K562 (cell line): ENCODE measurements around the gene SLC35F4. TPM values are rescaled to one million over a fixed set of nuclear protein-coding genes. Genes with fewer than 3 reads are reported as not detected.

Experiments used
- ATAC-seq: fragments of 200-7000 bp; cut with Tn5 transposase; 3 replicates; pipeline ENCODE4 v1.9.1; 2020; ENCODE audit warnings: moderate library complexity
- BruUV-seq: library from RNA; stranded (reverse); fragments of 400-500 nt; replicated peaks from 2 replicates; lab custom pipeline; 2021; lab: Mats Ljungman, UMichigan
- CTCF ChIA-PET: fragments of 300-600 bp; formaldehyde crosslinking; extraction: SDS; loops from one replicate; lab custom pipeline; 2021; ENCODE audit warnings: low intra/inter-chr PET ratio; lab: Yijun Ruan, JAX
- POLR2A ChIA-PET: fragments of 300-600, 350-650 bp; sonication (Branson Sonifier 250); formaldehyde crosslinking; extraction: SDS; loops from one replicate; lab custom pipeline; 2021; ENCODE audit warnings: antibody characterized with exemption, inconsistent platforms; lab: Yijun Ruan, JAX
- DNase-seq, 4 experiments: peaks; one replicate each; pipeline versions ENCODE4 v3.0.0 to v3.0.0-alpha.2; 2011 to 2018; ENCODE audit warnings: low spot score in 3 of 4, mixed read lengths in 3 of 4; ENCODE audit errors: extremely low read depth in 1 of 4
- FAIRE-seq: peaks from 2 replicates; lab custom pipeline; 2011; peaks lifted over from hg19 to GRCh38; lab: Jason Lieb, UNC
- H2AFZ ChIP-seq: 2 replicates; pipeline ENCODE4 v1.6.0; 2011; ENCODE audit warnings: low read depth, low read length, control low read depth, inconsistent platforms
- H3K27ac ChIP-seq: fragments of 200-600 bp; 3 replicates; pipeline ENCODE4 v1.8.0; 2011; ENCODE audit warnings: low read depth, mild to moderate bottlenecking, control low read depth, inconsistent platforms, low read length, moderate library complexity, mixed read lengths; ENCODE audit errors: extremely low read depth
- H3K27me3 ChIP-seq, 2 experiments: fragments of 300-600 bp in 1 of 2; 2 replicates in 1 of 2; 3 replicates in 1 of 2; pipeline versions ENCODE4 v1.6.0 to v1.8.0; 2011; ENCODE audit warnings: inconsistent platforms in 2 of 2, low read length in 2 of 2, mild to moderate bottlenecking in 1 of 2, mixed read lengths in 1 of 2, moderate library complexity in 1 of 2; ENCODE audit not compliant: control insufficient read depth in 2 of 2, insufficient read depth in 2 of 2
- H3K36me3 ChIP-seq: fragments of 300-600 bp; 3 replicates; pipeline ENCODE4 v1.8.0; 2011; ENCODE audit warnings: mild to moderate bottlenecking, low read length, inconsistent platforms; ENCODE audit not compliant: control insufficient read depth, insufficient read depth
- H3K4me1 ChIP-seq, 2 experiments: fragments of 200-600 bp in 1 of 2; replicated peaks in 1 of 2; 2 replicates in 1 of 2; 3 replicates in 1 of 2; pipeline versions ENCODE4 v1.5.1 to v1.8.0; 2011; ENCODE audit warnings: inconsistent platforms in 2 of 2, low read length in 2 of 2, mild to moderate bottlenecking in 1 of 2, mixed read lengths in 1 of 2, moderate library complexity in 1 of 2; ENCODE audit not compliant: control insufficient read depth in 2 of 2, insufficient read depth in 2 of 2
- H3K4me2 ChIP-seq: 2 replicates; pipeline ENCODE4 v1.6.1; 2011; ENCODE audit warnings: low read length, control low read depth, inconsistent platforms, mixed read lengths; ENCODE audit not compliant: insufficient read depth
- H3K4me3 ChIP-seq: fragments of 200-600 bp; sonication (generic), shearing (Covaris generic); 2 replicates; pipeline ENCODE4 v1.5.1; 2016; ENCODE audit warnings: control low read depth, inconsistent platforms
- H3K79me2 ChIP-seq: fragments of 200-600 bp; 3 replicates; pipeline ENCODE4 v1.8.0; 2011; ENCODE audit warnings: low read length, inconsistent platforms; ENCODE audit not compliant: control insufficient read depth, insufficient read depth
- H3K9ac ChIP-seq, 2 experiments: 2 replicates each; pipeline versions ENCODE4 v1.6.0 to v1.6.1; 2011; ENCODE audit warnings: low read depth in 2 of 2, low read length in 2 of 2, control low read depth in 1 of 2, inconsistent platforms in 1 of 2, mild to moderate bottlenecking in 1 of 2, mixed read lengths in 1 of 2; ENCODE audit not compliant: insufficient read depth in 1 of 2
- H3K9me1 ChIP-seq: one replicate; pipeline ENCODE4 v1.6.0; 2011; ENCODE audit warnings: inconsistent platforms, mild to moderate bottlenecking, low read length, moderate library complexity; ENCODE audit not compliant: control insufficient read depth, insufficient read depth
- H3K9me3 ChIP-seq: replicated peaks from 2 replicates; pipeline ENCODE4 v1.5.1; 2011; ENCODE audit warnings: low read depth, low read length, inconsistent platforms; ENCODE audit not compliant: control insufficient read depth, insufficient read depth
- H4K20me1 ChIP-seq: replicated peaks from 2 replicates; pipeline ENCODE4 v1.6.1; 2011; ENCODE audit warnings: low read length, inconsistent platforms, mixed read lengths; ENCODE audit not compliant: control insufficient read depth, insufficient read depth
- CTBP1 ChIP-seq: fragments of 450-650 bp; IDR thresholded peaks from 2 replicates; pipeline ENCODE4 v1.6.1; 2016; ENCODE audit warnings: borderline replicate concordance
- ETS2 ChIP-seq: IDR thresholded peaks from 2 replicates; pipeline ENCODE4 v1.6.1; 2016; ENCODE audit warnings: borderline replicate concordance, missing genetic modification characterization, mild to moderate bottlenecking, moderate library complexity, missing compliant biosample characterization; ENCODE audit not compliant: poor library complexity, severe bottlenecking
- FOXP4 ChIP-seq: sonication (generic); formaldehyde crosslinking; IDR thresholded peaks from 2 replicates; pipeline ENCODE4 v1.8.0; 2022; ENCODE audit warnings: mild to moderate bottlenecking, missing genetic modification reagents, borderline replicate concordance
- HBP1 ChIP-seq: fragments of 450-650 bp; formaldehyde crosslinking; IDR thresholded peaks from 2 replicates; pipeline ENCODE4 v1.4.0; 2022; ENCODE audit warnings: missing genetic modification characterization
- MAFK ChIP-seq: IDR thresholded peaks from 2 replicates; pipeline ENCODE4 v1.6.1; 2011; ENCODE audit warnings: low read length, improper control_type of control experiment
- SREBF1 ChIP-seq: fragments of 150-350 bp; IDR thresholded peaks from 2 replicates; pipeline ENCODE4 v1.6.1; 2014; ENCODE audit warnings: antibody characterized with exemption, low read depth, low read length, borderline replicate concordance
- STAT5B ChIP-seq: fragments of 250-450 bp; sonication (Bioruptor Pico); IDR thresholded peaks from 2 replicates; pipeline ENCODE4 v1.8.0; 2021; ENCODE audit warnings: mild to moderate bottlenecking, inconsistent platforms
- TARDBP ChIP-seq: fragments of 450-650 bp; IDR thresholded peaks from 2 replicates; pipeline ENCODE4 v1.6.1; 2016
- TFAP4 ChIP-seq: sonication (generic); formaldehyde crosslinking; IDR thresholded peaks from 2 replicates; pipeline ENCODE4 v1.8.0; 2022; ENCODE audit warnings: missing genetic modification reagents, mild to moderate bottlenecking, moderate library complexity, borderline replicate concordance
- TSHZ1 ChIP-seq: fragments of 250-450 bp; sonication (Bioruptor Pico); IDR thresholded peaks from 2 replicates; pipeline ENCODE4 v1.4.0; 2020; ENCODE audit warnings: mild to moderate bottlenecking, moderate library complexity
- ZBTB7A ChIP-seq: IDR thresholded peaks from 2 replicates; pipeline ENCODE4 v1.6.1; 2011; ENCODE audit warnings: low read depth, mild to moderate bottlenecking, low read length, moderate library complexity, borderline replicate concordance; ENCODE audit not compliant: control insufficient read depth
- ZNF444 ChIP-seq: fragments of 250-450 bp; sonication (Bioruptor Pico); IDR thresholded peaks from 2 replicates; pipeline ENCODE4 v1.4.0; 2020; ENCODE audit warnings: mild to moderate bottlenecking, moderate library complexity
- WGBS: fragments of 100-300 bp; shearing (Covaris generic); methylation state at CpG from one replicate; pipeline ENCODE4 v1.1.6; 2016; ENCODE audit warnings: low coverage, mixed read lengths; ENCODE audit not compliant: insufficient coverage; ENCODE audit errors: missing lambda C conversion rate; 5-methylcytosine and 5-hydroxymethylcytosine counted together
- in situ Hi-C: fragments of 300-500 bp; cut with MboI; formaldehyde crosslinking; loops from 4 replicates; pipeline ENCODE4 v1.15.0; 2018; ENCODE audit warnings: inconsistent platforms, mixed read lengths
- intact Hi-C: fragments of 100-400 bp; cut with micrococcal nuclease; formaldehyde crosslinking; loops from 2 replicates; pipeline ENCODE4 v1.14.2; 2022
- polyA plus RNA-seq, 8 experiments: library from polyadenylated mRNA; depleted of rRNA in 4 of 8; stranded (reverse) in 5 of 8; unstranded in 3 of 8; fragments of >200 nt; fragmentation: Nextera tagmentation in 2 of 8; fragmentation: Illumina TruSeq in 1 of 8; extraction: Ambion mirVana in 2 of 8; extraction: Trizol in 1 of 8; gene quantifications; 2 replicates each; pipeline versions ENCODE4 v1.2.1 to v1.2.3, GENCODE V29; 2011 to 2014; ENCODE audit warnings: inconsistent platforms in 1 of 8, missing spikeins in 1 of 8
- total RNA-seq, 7 experiments: library from RNA; depleted of rRNA in 6 of 7; stranded (reverse); fragments of >200 nt in 6 of 7; fragmentation: Illumina TruSeq in 2 of 7; extraction: Trizol in 2 of 7; gene quantifications; 2 replicates each; pipeline versions ENCODE4 v1.2.1 to v1.2.3, GENCODE V29; 2011 to 2021; ENCODE audit warnings: low replicate concordance in 1 of 7

SLC35F4 gene
- total and polyA plus RNA-seq, 9 of the 15 experiments (the other 6 are each of a cell fraction or from before 2014, with no cell fraction given): 0.01 TPM; not detected in 8

- intact Hi-C loops (no loop called here), in situ Hi-C loops (no loop called here)
- TF ChIP-seq TFAP4 (CRISPR knock-in tag): no peak
- TF ChIP-seq CTBP1: no peak
- no peak for TF ChIP-seq ZBTB7A
- TF ChIP-seq SREBF1: no peak
- no peak for TF ChIP-seq FOXP4
- TF ChIP-seq TARDBP: no peak
- TF ChIP-seq MAFK: no peak
- no peak for TF ChIP-seq ZNF444 (CRISPR knock-in tag)
- no peak for TF ChIP-seq HBP1 (CRISPR knock-in tag)
- no peak for TF ChIP-seq TSHZ1 (CRISPR knock-in tag)
- TF ChIP-seq STAT5B (CRISPR knock-in tag): no peak
- no peak for TF ChIP-seq ETS2 (tag)
- ATAC-seq (no peak), DNase-seq (no peak), FAIRE-seq (no peak)
- Histone ChIP-seq H3K9ac (no peak overlapping the region), H2AFZ (no peak overlapping the region), H3K4me3 (no peak overlapping the region), H3K27ac (no peak overlapping the region), H3K79me2 (no peaks in the 10 kb centered on the region), H3K36me3 (no peaks in the 10 kb centered on the region), H3K9me1 (no peaks in the 10 kb centered on the region), H3K9me3 (no peaks in the 10 kb centered on the region), H4K20me1 (no peaks in the 10 kb centered on the region), H3K27me3 (no peaks in the 10 kb centered on the region), H3K4me2 (no peak overlapping the region), H3K4me1 (no peaks in the 10 kb centered on the region)
- POLR2A ChIA-PET: no interaction called here
- CTCF ChIA-PET: no interaction called here
- BruUV-seq: no TSS peak
- 0% methylated on average over 2 of the region's 2 CpGs for WGBS
These were observed 290.4 kb downstream of the SLC35F4 start for GRCh38 chr14:57575482-57575881.
